Common myeloid progenitor, CD34-positive (primary cell): Measurements from ENCODE around the gene B4GALNT4.

Experiments used
- CTCF ChIA-PET: fragments of 350-600 bp; sonication (Branson Sonifier 250); formaldehyde crosslinking; loops from one replicate; lab custom pipeline; 2021; ENCODE audit warnings: antibody characterized with exemption; lab: Charles Lee
- POLR2A ChIA-PET: fragments of 350-600 bp; sonication (Branson Sonifier 250); formaldehyde crosslinking; loops from one replicate; lab custom pipeline; 2021; ENCODE audit warnings: antibody characterized with exemption; lab: Charles Lee
- DNase-seq, 3 donors: peaks; one replicate each; pipeline versions ENCODE4 v3.0.0 to v3.0.0-alpha.2; 2013
- H3K27ac ChIP-seq, 2 experiments: 1 replicate in 1 of 2; 2 replicates in 1 of 2; pipeline ENCODE4 v1.7.0; 2013; ENCODE audit warnings: inconsistent platforms in 2 of 2, low read length in 2 of 2, mild to moderate bottlenecking in 2 of 2, low read depth in 1 of 2, moderate library complexity in 1 of 2; ENCODE audit not compliant: severe bottlenecking in 2 of 2, insufficient read depth in 1 of 2, poor library complexity in 1 of 2
- H3K27me3 ChIP-seq, 5 experiments: replicated peaks in 2 of 5; 1 replicate in 3 of 5; 2 replicates in 2 of 5; pipeline versions ENCODE4 v1.6.1 to v1.7.0; 2013; ENCODE audit warnings: low read length in 4 of 5, mild to moderate bottlenecking in 2 of 5, moderate library complexity in 2 of 5, inconsistent platforms in 1 of 5; ENCODE audit not compliant: insufficient read depth in 5 of 5, control insufficient read depth in 4 of 5
- H3K36me3 ChIP-seq, 4 experiments: 1 replicate in 2 of 4; 2 replicates in 2 of 4; pipeline versions ENCODE4 v1.6.1 to v1.7.0; 2013; ENCODE audit warnings: low read length in 3 of 4, control low read depth in 1 of 4, mild to moderate bottlenecking in 1 of 4; ENCODE audit not compliant: control insufficient read depth in 4 of 4, insufficient read depth in 4 of 4
- H3K4me1 ChIP-seq, 4 experiments: 1 replicate in 3 of 4; 2 replicates in 1 of 4; pipeline versions ENCODE4 v1.6.1 to v1.7.1; 2013; ENCODE audit warnings: low read length in 3 of 4, mild to moderate bottlenecking in 3 of 4, control low read depth in 1 of 4, inconsistent platforms in 1 of 4, moderate library complexity in 1 of 4; ENCODE audit not compliant: control insufficient read depth in 4 of 4, insufficient read depth in 4 of 4; ENCODE audit errors: control extremely low read depth in 1 of 4
- H3K4me3 ChIP-seq, 7 experiments: 1 replicate in 4 of 7; 2 replicates in 3 of 7; pipeline versions ENCODE4 v1.5.1 to v1.7.0; 2013; ENCODE audit warnings: mild to moderate bottlenecking in 7 of 7, low read length in 6 of 7, moderate library complexity in 6 of 7, inconsistent platforms in 2 of 7, low read depth in 2 of 7, control low read depth in 1 of 7; ENCODE audit not compliant: insufficient read depth in 4 of 7, control insufficient read depth in 1 of 7; ENCODE audit errors: extremely low read depth in 1 of 7
- H3K9me3 ChIP-seq, 5 experiments: 1 replicate in 4 of 5; 2 replicates in 1 of 5; pipeline versions ENCODE4 v1.6.1 to v1.7.1; 2013; ENCODE audit warnings: low read length in 4 of 5, mild to moderate bottlenecking in 2 of 5, inconsistent platforms in 1 of 5, low read depth in 1 of 5, moderate library complexity in 1 of 5; ENCODE audit not compliant: control insufficient read depth in 4 of 5, insufficient read depth in 2 of 5; ENCODE audit errors: control extremely low read depth in 1 of 5
- WGBS: methylation state at CpG from one replicate; pipeline ENCODE4 v1.1.5; 2013; ENCODE audit not compliant: insufficient coverage; 5-methylcytosine and 5-hydroxymethylcytosine counted together

B4GALNT4 gene

GRCh38 chr11:371716-372590 lies 2.7 kb downstream of the B4GALNT4 start:
- Histone ChIP-seq H3K36me3 (no peaks in the 10 kb centered on the region), H3K9me3 (peaks cover 0 to 6% (median 0%) of the 10 kb centered on the region in 5 experiments)
- CTCF ChIA-PET, result interaction anchor here (1.2 to 1.7 kb wide), 5 partner anchors 9 to 76 kb away, joined by 3 to 6 read pairs (median 4); no protein-coding TSS in a partner anchor

GRCh38 chr11:372809-373715 lies 3.8 kb downstream of the B4GALNT4 start:
- POLR2A ChIA-PET, result interaction anchor here (0.5 kb wide), 1 partner anchor 9 kb away, joined by 8 read pairs; no protein-coding TSS in a partner anchor
- H3K36me3 ChIP-seq, result no peaks in the 10 kb centered on the region
- DNase-seq, result no peak

More at GRCh38 chr11:371716-372590, 2.7 kb downstream of the B4GALNT4 start:
- H3K27ac ChIP-seq, result no peak overlapping the region
- no peak overlapping the region for H3K4me3 ChIP-seq
- WGBS, result 97% methylated on average over 16 of the region's 19 CpGs
- POLR2A ChIA-PET, result no interaction called here
- peaks cover 0 to 31% (median 18%) of the 10 kb centered on the region in 5 experiments for H3K27me3 ChIP-seq
- peaks cover 0 to 13% (median 6%) of the 10 kb centered on the region in 4 experiments for H3K4me1 ChIP-seq
- no peak for DNase-seq

DNA sequence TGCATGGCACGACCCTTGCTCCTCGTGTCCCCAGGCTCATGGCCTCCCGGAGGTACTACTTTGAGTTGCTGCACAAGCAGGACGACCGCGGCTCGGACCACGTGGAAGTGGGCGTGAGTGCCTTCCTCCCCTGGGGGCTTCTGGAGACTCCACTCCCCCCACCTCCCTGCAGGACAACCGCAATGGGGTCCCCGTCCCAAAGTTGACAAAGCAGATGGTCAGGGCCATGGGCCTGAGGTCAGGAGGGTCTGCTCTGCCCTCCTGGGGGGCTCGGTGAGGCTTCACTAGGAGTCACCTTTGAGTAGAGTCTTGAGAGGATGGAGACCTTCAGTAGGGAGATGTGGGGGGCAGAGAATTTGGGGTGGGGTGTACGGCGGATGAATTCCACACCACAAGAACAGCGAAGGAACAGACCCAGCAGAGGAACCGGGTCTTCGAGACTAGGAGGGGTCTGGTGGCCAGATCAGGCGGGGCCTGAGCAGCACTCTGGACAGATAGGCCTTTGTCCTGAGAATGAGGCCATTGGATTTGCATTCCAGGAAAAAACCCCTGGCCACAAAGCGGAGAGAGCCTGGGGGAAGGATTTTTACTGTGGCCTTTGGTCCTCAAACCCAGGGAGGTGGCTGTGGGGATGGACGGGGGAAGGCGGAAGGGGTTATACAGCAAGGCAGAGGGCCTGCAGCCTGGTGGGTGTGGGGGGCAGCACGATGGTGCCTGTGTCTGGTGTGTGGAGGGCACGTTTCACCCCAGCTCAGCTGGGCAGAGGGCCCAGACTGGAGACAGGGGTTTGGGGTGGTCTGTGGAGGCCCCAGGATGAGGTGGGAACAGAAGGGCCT lies 4.6 kb downstream of the B4GALNT4 start:
- DNase-seq, result no peak
- H3K4me1 ChIP-seq, result peaks cover 0 to 4% (median 0%) of the 10 kb centered on the region in 4 experiments
- H3K9me3 ChIP-seq, result peaks cover 0 to 6% (median 0%) of the 10 kb centered on the region in 5 experiments
- no peak overlapping the region for H3K4me3 ChIP-seq
- H3K27me3 ChIP-seq, result peaks cover 0 to 12% (median 4%) of the 10 kb centered on the region in 5 experiments
- ChIA-PET CTCF (interaction anchor here (1.0 kb wide), 1 partner anchor 11 kb away, joined by 3 read pairs; no protein-coding TSS in a partner anchor), POLR2A (no interaction called here)
- 100% methylated on average over 11 of the region's 23 CpGs for WGBS
- H3K27ac ChIP-seq, result no peak overlapping the region
- H3K36me3 ChIP-seq, result no peaks in the 10 kb centered on the region

More at GRCh38 chr11:372809-373715, 3.8 kb downstream of the B4GALNT4 start:
- 96% methylated on average over 27 of the region's 41 CpGs for WGBS
- Histone ChIP-seq H3K4me3 (no peak overlapping the region), H3K27me3 (peaks cover 0 to 19% (median 10%) of the 10 kb centered on the region in 5 experiments), H3K4me1 (peaks cover 0 to 11% (median 6%) of the 10 kb centered on the region in 4 experiments), H3K27ac (no peak overlapping the region), H3K9me3 (peaks cover 0 to 6% (median 0%) of the 10 kb centered on the region in 5 experiments)
- CTCF ChIA-PET, result interaction anchor here (1.2 to 1.7 kb wide), 2 partner anchors 10 to 44 kb away, joined by 3 to 6 read pairs; no protein-coding TSS in a partner anchor

GRCh38 chr11:375065-376025 lies 6.0 kb downstream of the B4GALNT4 start:
- ChIA-PET CTCF (no interaction called here), POLR2A (no interaction called here)
- 96% methylated on average over 27 of the region's 41 CpGs for WGBS
- no peaks in the 10 kb centered on the region for H3K4me1 ChIP-seq
- H3K9me3 ChIP-seq, result peaks cover 0 to 9% (median 8%) of the 10 kb centered on the region in 5 experiments
- DNase-seq, result no peak
- no peak overlapping the region for H3K4me3 ChIP-seq
- no peak overlapping the region for H3K27ac ChIP-seq
- peaks cover 0 to 7% (median 2%) of the 10 kb centered on the region in 5 experiments for H3K27me3 ChIP-seq
- H3K36me3 ChIP-seq, result no peaks in the 10 kb centered on the region

DNA sequence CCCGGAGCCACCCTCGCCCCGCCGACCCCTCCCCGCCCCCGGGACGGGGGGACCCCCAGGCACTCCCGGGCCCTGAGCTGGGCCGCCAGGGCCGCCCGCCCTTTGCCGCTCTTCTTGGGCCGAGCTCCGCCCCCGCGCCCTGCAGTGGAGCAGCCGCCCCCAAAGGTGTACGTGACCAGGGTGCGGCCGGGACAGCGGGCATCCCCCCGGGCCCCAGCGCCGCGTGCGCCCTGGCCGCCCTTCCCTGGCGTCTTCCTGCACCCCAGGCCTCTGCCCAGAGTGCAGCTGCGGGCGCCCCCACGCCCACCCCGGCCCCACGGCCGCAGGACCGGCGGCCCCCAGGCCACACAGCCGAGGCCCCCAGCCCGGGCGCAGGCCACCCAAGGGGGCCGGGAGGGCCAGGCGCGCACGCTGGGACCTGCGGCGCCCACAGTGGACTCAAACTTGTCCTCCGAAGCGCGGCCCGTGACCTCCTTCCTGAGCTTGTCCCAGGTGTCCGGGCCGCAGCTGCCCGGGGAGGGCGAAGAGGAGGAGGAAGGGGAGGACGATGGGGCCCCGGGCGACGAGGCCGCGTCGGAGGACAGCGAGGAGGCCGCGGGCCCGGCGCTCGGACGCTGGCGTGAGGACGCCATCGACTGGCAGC lies 7.4 kb downstream of the B4GALNT4 start:
- 99% methylated on average over 48 of the region's 70 CpGs for WGBS
- CTCF ChIA-PET, result interaction anchor here (1.1 kb wide), 1 partner anchor 30 kb away, joined by 3 read pairs; no protein-coding TSS in a partner anchor

More for the DNA sequence above, 7.4 kb downstream of the B4GALNT4 start:
- H3K4me3 ChIP-seq, result no peak overlapping the region
- H3K27me3 ChIP-seq, result no peaks in the 10 kb centered on the region
- H3K9me3 ChIP-seq, result peaks cover 0 to 9% (median 8%) of the 10 kb centered on the region in 5 experiments
- POLR2A ChIA-PET, result no interaction called here
- no peak for DNase-seq
- no peak overlapping the region for H3K27ac ChIP-seq
- no peaks in the 10 kb centered on the region for H3K36me3 ChIP-seq
- H3K4me1 ChIP-seq, result peaks cover 0 to 5% (median 2%) of the 10 kb centered on the region in 4 experiments
